ENCODE measurements around the gene IQGAP1. TPM values are rescaled to one million over a fixed set of nuclear protein-coding genes. Genes with fewer than 3 reads are reported as not detected.

The IQGAP1 gene
- total RNA-seq, 1 donor from 2014 or later, result 486 TPM

GRCh38 chr15:90365414-90366055 is 22.5 kb upstream of the IQGAP1 start:
- no peak for DNase-seq (ENCODE audit: low read depth)

GRCh38 chr15:90367576-90367975 is 20.5 kb upstream of the IQGAP1 start:
- DNase-seq (ENCODE audit: low read depth), result no peak

- no peak for DNase-seq (ENCODE audit: low read depth)
These were observed 13.0 kb upstream of the IQGAP1 start for GRCh38 chr15:90375071-90375470.

- DNase-seq (ENCODE audit: low read depth), result no peak
These were observed 11.3 kb upstream of the IQGAP1 start for GRCh38 chr15:90376789-90377188.

GRCh38 chr15:90379263-90379662 is 8.8 kb upstream of the IQGAP1 start:
- DNase-seq (ENCODE audit: low read depth), result no peak

GRCh38 chr15:90381515-90381914 is 6.5 kb upstream of the IQGAP1 start:
- DNase-seq (ENCODE audit: low read depth), result no peak

GRCh38 chr15:90382320-90382719 is 5.7 kb upstream of the IQGAP1 start:
- no peak for DNase-seq (ENCODE audit: low read depth)

GRCh38 chr15:90386221-90386620 is 1.8 kb upstream of the IQGAP1 start:
- no peak for DNase-seq (ENCODE audit: low read depth)

- DNase-seq (ENCODE audit: low read depth), result no peak
These were observed 679 bp downstream of the IQGAP1 start for GRCh38 chr15:90388462-90389380.

GRCh38 chr15:90389513-90389912 is 1.5 kb downstream of the IQGAP1 start:
- DNase-seq (ENCODE audit: low read depth), result no peak

GRCh38 chr15:90393040-90393439 is 5.0 kb downstream of the IQGAP1 start:
- no peak for DNase-seq (ENCODE audit: low read depth)

GRCh38 chr15:90394074-90394473 is 6.0 kb downstream of the IQGAP1 start:
- DNase-seq (ENCODE audit: low read depth), result no peak

GRCh38 chr15:90394748-90395442 is 6.9 kb downstream of the IQGAP1 start:
- no peak for DNase-seq (ENCODE audit: low read depth)

- DNase-seq (ENCODE audit: low read depth), result no peak
These were observed 8.3 kb downstream of the IQGAP1 start for GRCh38 chr15:90396321-90396720.

- no peak for DNase-seq (ENCODE audit: low read depth)
These were observed 12.1 kb downstream of the IQGAP1 start for GRCh38 chr15:90400005-90400758.

GRCh38 chr15:90400759-90401314 is 12.8 kb downstream of the IQGAP1 start:
- peak; percentile 99 for DNase-seq (ENCODE audit: low read depth)

GRCh38 chr15:90401495-90401894 is 13.5 kb downstream of the IQGAP1 start:
- no peak for DNase-seq (ENCODE audit: low read depth)

GRCh38 chr15:90402223-90402622 is 14.2 kb downstream of the IQGAP1 start:
- DNase-seq (ENCODE audit: low read depth), result peak; percentile 92

- DNase-seq (ENCODE audit: low read depth), result no peak
These were observed 14.7 kb downstream of the IQGAP1 start for GRCh38 chr15:90402767-90403166.

- no peak for DNase-seq (ENCODE audit: low read depth)
These were observed 17.1 kb downstream of the IQGAP1 start for GRCh38 chr15:90405055-90405607.

- DNase-seq (ENCODE audit: low read depth), result no peak
These were observed 19.3 kb downstream of the IQGAP1 start for GRCh38 chr15:90407336-90407735.

Data from renal cortical epithelial cell (primary cell).